GM12873 (cell line): Measurements from ENCODE around the gene CXXC5.

ENCODE experiments used
- CTCF ChIP-seq: IDR thresholded peaks from 2 replicates; pipeline ENCODE4 v1.5.1; 2012; ENCODE audit warnings: low read depth, mild to moderate bottlenecking, moderate library complexity, low read length, control low read depth; ENCODE audit not compliant: insufficient read depth; ENCODE audit errors: missing control alignments

The CXXC5 gene

GRCh38 chr5:139694556-139695177 is 46.5 kb downstream of the CXXC5 start:
- TF ChIP-seq CTCF: no peak

GRCh38 chr5:139695178-139695573 is 47.0 kb downstream of the CXXC5 start:
- no peak for TF ChIP-seq CTCF

DNA sequence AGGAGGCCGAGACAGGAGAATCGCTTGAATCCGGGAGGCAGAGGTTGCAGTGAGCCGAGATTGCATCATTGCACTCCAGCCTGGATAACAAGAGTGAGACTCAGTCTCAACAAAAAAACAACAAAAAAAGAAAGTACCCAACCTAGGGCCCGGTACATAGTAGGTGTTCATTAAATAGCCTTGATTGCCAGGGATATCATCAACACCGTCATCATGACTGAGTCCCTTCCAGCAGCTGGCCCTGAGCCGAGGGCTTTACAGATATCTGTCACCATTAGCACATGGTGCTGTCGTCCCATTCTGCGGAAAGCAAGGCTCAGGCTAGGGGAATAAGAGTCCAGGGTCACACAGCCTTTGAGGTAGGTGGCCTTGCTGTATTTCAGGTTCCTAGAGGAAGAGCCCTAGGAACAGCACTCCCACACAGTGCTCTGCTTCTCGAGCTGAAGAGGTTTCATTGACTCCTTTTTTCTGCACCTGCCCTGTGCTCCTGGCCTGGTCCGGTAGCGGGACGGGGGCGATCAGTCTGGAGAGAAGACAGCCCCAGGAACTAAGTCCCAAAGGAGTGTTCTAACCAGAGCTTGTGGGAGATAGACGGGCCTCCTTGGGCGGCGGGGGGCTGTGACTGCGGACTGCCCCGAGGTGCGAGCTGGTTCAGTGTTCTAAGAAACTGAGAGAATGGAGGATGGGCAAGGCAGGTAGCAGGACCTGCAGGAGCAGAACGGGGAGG is 48.2 kb downstream of the CXXC5 start:
- TF ChIP-seq CTCF: no peak

GRCh38 chr5:139696894-139697658 is 48.9 kb downstream of the CXXC5 start:
- TF ChIP-seq CTCF: no peak

DNA sequence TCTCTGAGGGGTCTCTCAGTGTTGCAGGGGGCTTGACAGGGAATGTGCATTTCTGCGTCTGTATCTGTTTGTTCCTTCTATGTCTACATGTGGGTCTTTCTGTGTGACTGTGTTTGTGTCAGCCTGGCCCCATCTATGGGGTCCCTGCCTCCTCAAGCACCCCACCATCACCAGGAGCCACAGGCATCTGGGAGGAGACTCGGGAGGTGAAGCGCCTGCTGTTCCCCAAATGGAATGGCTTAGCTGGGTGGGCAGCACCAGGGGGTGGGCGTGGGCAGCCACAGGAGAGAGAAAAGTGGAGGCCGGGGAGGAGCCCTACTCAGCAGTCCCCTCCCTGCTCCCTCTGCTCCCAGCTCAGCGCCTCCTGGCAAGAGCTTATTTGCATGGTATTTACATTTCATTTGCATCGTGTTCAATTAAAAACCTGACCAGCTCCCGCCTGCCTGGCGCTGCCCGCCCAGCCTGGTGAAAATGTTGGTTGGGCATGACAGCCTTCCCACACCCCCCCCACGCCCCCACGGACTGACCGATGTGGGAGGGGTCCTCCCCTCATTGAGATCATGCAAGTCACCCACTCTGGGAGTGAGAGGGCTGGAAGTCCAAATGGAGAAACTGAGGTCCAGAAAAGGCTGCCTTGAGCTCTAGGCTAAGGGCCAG is 50.5 kb downstream of the CXXC5 start:
- no peak for TF ChIP-seq CTCF

GRCh38 chr5:139699351-139699750 is 51.2 kb downstream of the CXXC5 start:
- TF ChIP-seq CTCF: no peak

GRCh38 chr5:139700711-139701055 is 52.5 kb downstream of the CXXC5 start:
- TF ChIP-seq CTCF: no peak
